HCT116 (cell line): ENCODE measurements around the gene PREB. TPM values are rescaled to one million over a fixed set of nuclear protein-coding genes. Genes with fewer than 3 reads are reported as not detected.

ENCODE experiments used
- ATAC-seq: fragments of 200-7000 bp; cut with Tn5 transposase; 2 replicates; pipeline ENCODE4 v1.9.1; 2020; ENCODE audit warnings: mild to moderate bottlenecking, moderate library complexity
- BruUV-seq: library from RNA; stranded (reverse); fragments of 400-500 nt; replicated peaks from 2 replicates; lab custom pipeline; 2021; lab: Mats Ljungman, UMichigan
- CTCF ChIA-PET: fragments of 300-600 bp; sonication (Branson Sonifier 250); formaldehyde crosslinking; loops from one replicate; lab custom pipeline; 2021; ENCODE audit warnings: antibody characterized with exemption; lab: Charles Lee
- POLR2A ChIA-PET: fragments of 300-600, 350-600 bp; sonication (Branson Sonifier 250); formaldehyde crosslinking; loops from one replicate; lab custom pipeline; 2021; ENCODE audit warnings: antibody characterized with exemption; lab: Charles Lee
- RAD21 ChIA-PET, 2 experiments: fragments of 300-600 bp; sonication (Branson Sonifier 250); formaldehyde crosslinking; loops; one replicate each; lab custom pipeline; 2023; ENCODE audit warnings: low total read pairs in 2 of 2; ENCODE audit not compliant: uncharacterized antibody in 2 of 2, unreplicated experiment in 2 of 2, low non-redundant PET in 1 of 2; lab: Charles Lee
- DNase-seq: peaks from one replicate; pipeline ENCODE4 v3.0.0-alpha.2; 2010; ENCODE audit warnings: low read depth, low spot score
- H2AFZ ChIP-seq: fragments of 200-600 bp; shearing (Covaris generic), sonication (generic); 2 replicates; pipeline ENCODE4 v1.6.1; 2017; ENCODE audit warnings: low read depth, mixed run types, mixed read lengths, antibody characterized with exemption, low read length; ENCODE audit not compliant: poor library complexity, severe bottlenecking
- H3K27ac ChIP-seq: 2 replicates; pipeline ENCODE4 v1.5.1; 2012; ENCODE audit warnings: low read depth, low read length
- H3K27me3 ChIP-seq: fragments of 200-600 bp; sonication (generic); 2 replicates; pipeline ENCODE4 v1.6.1; 2016; ENCODE audit warnings: mixed run types, low read length, mixed read lengths; ENCODE audit not compliant: insufficient read depth
- H3K36me3 ChIP-seq, 2 experiments: fragments of 200-500 bp in 1 of 2; fragments of 200-600 bp in 1 of 2; sonication (Bioruptor generic) in 1 of 2; sonication (generic) in 1 of 2; 2 replicates each; pipeline versions ENCODE4 v1.5.1 to v1.6.1; 2014 to 2016; ENCODE audit warnings: low read length in 2 of 2, inconsistent platforms in 1 of 2, mixed read lengths in 1 of 2, mixed run types in 1 of 2; ENCODE audit not compliant: insufficient read depth in 2 of 2, control insufficient read depth in 1 of 2
- H3K4me1 ChIP-seq, 2 experiments: fragments of 200-600 bp in 1 of 2; sonication (generic) in 1 of 2; 2 replicates each; pipeline versions ENCODE4 v1.5.1 to v1.6.1; 2012 to 2017; ENCODE audit warnings: low read length in 2 of 2, inconsistent platforms in 1 of 2, mild to moderate bottlenecking in 1 of 2, mixed read lengths in 1 of 2, mixed run types in 1 of 2, moderate library complexity in 1 of 2; ENCODE audit not compliant: insufficient read depth in 2 of 2, control insufficient read depth in 1 of 2
- H3K4me2 ChIP-seq: fragments of 200-600 bp; sonication (generic); 2 replicates; pipeline ENCODE4 v1.6.1; 2017; ENCODE audit warnings: mixed run types, low read length, mixed read lengths
- H3K4me3 ChIP-seq, 2 experiments: fragments of 200-600 bp in 1 of 2; sonication (generic) in 1 of 2; replicated peaks in 1 of 2; 2 replicates each; pipeline ENCODE4 v1.5.1; 2011 to 2016; ENCODE audit warnings: low read length in 2 of 2, control low read depth in 1 of 2, low read depth in 1 of 2, mild to moderate bottlenecking in 1 of 2, mixed read lengths in 1 of 2, mixed run types in 1 of 2
- H3K79me2 ChIP-seq: fragments of 200-600 bp; sonication (generic); 2 replicates; pipeline ENCODE4 v1.6.1; 2017; ENCODE audit warnings: mild to moderate bottlenecking, mixed run types, low read length, moderate library complexity, mixed read lengths; ENCODE audit not compliant: insufficient read depth
- H3K9ac ChIP-seq: fragments of 200-600 bp; sonication (generic); 2 replicates; pipeline ENCODE4 v1.6.1; 2016; ENCODE audit warnings: low read length, mixed read lengths
- H3K9me2 ChIP-seq: fragments of 200-600 bp; sonication (generic), shearing (Covaris generic); 2 replicates; pipeline ENCODE4 v1.6.1; 2017; ENCODE audit warnings: mixed run types, mild to moderate bottlenecking, moderate library complexity; ENCODE audit not compliant: insufficient read depth
- H3K9me3 ChIP-seq, 2 experiments: fragments of 200-500 bp in 1 of 2; fragments of 200-600 bp in 1 of 2; sonication (Bioruptor generic) in 1 of 2; sonication (generic) in 1 of 2; 2 replicates each; pipeline ENCODE4 v1.6.1; 2014 to 2017; ENCODE audit warnings: low read length in 2 of 2, mixed read lengths in 2 of 2, inconsistent platforms in 1 of 2, low read depth in 1 of 2, mild to moderate bottlenecking in 1 of 2, mixed run types in 1 of 2, moderate library complexity in 1 of 2; ENCODE audit not compliant: control insufficient read depth in 1 of 2, insufficient read depth in 1 of 2
- H4K20me1 ChIP-seq: fragments of 200-600 bp; sonication (generic), shearing (Covaris generic); 2 replicates; pipeline ENCODE4 v1.6.1; 2017; ENCODE audit warnings: mixed run types, mild to moderate bottlenecking, moderate library complexity; ENCODE audit not compliant: insufficient read depth
- CBX3 ChIP-seq: IDR thresholded peaks from 2 replicates; pipeline ENCODE4 v1.6.1; 2012; ENCODE audit warnings: low read depth
- CEBPB ChIP-seq: IDR thresholded peaks from 2 replicates; pipeline ENCODE4 v1.6.1; 2012; ENCODE audit warnings: low read depth
- CTCF ChIP-seq, 3 experiments: fragments of 200-600 bp in 1 of 3; sonication (generic) in 1 of 3; IDR thresholded peaks in 2 of 3; conservative IDR thresholded peaks in 1 of 3; 2 replicates each; pipeline ENCODE4 v1.5.1; 2012 to 2017; ENCODE audit warnings: low read depth in 2 of 3, low read length in 2 of 3, antibody characterized with exemption in 1 of 3, borderline replicate concordance in 1 of 3, control low read depth in 1 of 3, mild to moderate bottlenecking in 1 of 3, mixed read lengths in 1 of 3, mixed run types in 1 of 3, moderate library complexity in 1 of 3; ENCODE audit not compliant: insufficient read depth in 1 of 3
- EGR1 ChIP-seq: IDR thresholded peaks from 2 replicates; pipeline ENCODE4 v1.6.1; 2012; ENCODE audit warnings: low read depth
- FOSL1 ChIP-seq: IDR thresholded peaks from 2 replicates; pipeline ENCODE4 v1.6.1; 2012; ENCODE audit warnings: low read depth
- JUND ChIP-seq: IDR thresholded peaks from 2 replicates; pipeline ENCODE4 v1.6.1; 2012
- POLR2A ChIP-seq: IDR thresholded peaks from 2 replicates; pipeline ENCODE4 v1.7.0; 2011; ENCODE audit warnings: borderline replicate concordance; ENCODE audit not compliant: insufficient read depth, insufficient read length; ENCODE audit errors: extremely low read depth
- POLR2AphosphoS5 ChIP-seq: IDR thresholded peaks from 2 replicates; pipeline ENCODE4 v1.6.1; 2011; ENCODE audit warnings: mild to moderate bottlenecking, low read depth, low read length, moderate library complexity
- RAD21 ChIP-seq: IDR thresholded peaks from 2 replicates; pipeline ENCODE4 v1.6.1; 2012; ENCODE audit warnings: low read depth, mild to moderate bottlenecking
- REST ChIP-seq: IDR thresholded peaks from 2 replicates; pipeline ENCODE4 v1.6.1; 2012; ENCODE audit warnings: low read depth
- SP1 ChIP-seq: IDR thresholded peaks from 2 replicates; pipeline ENCODE4 v1.6.1; 2012; ENCODE audit warnings: low read depth
- SRF ChIP-seq: IDR thresholded peaks from 2 replicates; pipeline ENCODE4 v1.6.1; 2012; ENCODE audit warnings: low read depth
- TCF7L2 ChIP-seq: IDR thresholded peaks from 2 replicates; pipeline ENCODE4 v1.7.0; 2011; ENCODE audit warnings: borderline replicate concordance, inconsistent platforms; ENCODE audit not compliant: insufficient read depth, insufficient read length; ENCODE audit errors: extremely low read depth
- YY1 ChIP-seq: IDR thresholded peaks from 2 replicates; pipeline ENCODE4 v1.6.1; 2011; ENCODE audit warnings: low read length, low read depth, moderate library complexity, mild to moderate bottlenecking; ENCODE audit not compliant: insufficient replicate concordance; ENCODE audit errors: extremely low read depth
- ZFX ChIP-seq: fragments of 450-650 bp; IDR thresholded peaks from 2 replicates; pipeline ENCODE4 v1.6.1; 2017
- intact Hi-C: fragments of 100-400 bp; cut with micrococcal nuclease; formaldehyde crosslinking; loops from 2 replicates; pipeline ENCODE4 v1.10.0; 2022
- total RNA-seq: library from RNA; stranded (reverse); gene quantifications from one replicate; pipeline ENCODE4 v1.2.1, GENCODE V29; 2021; ENCODE audit not compliant: unreplicated experiment
- TF ChIP-seq, protein P1 (sequence below): IDR thresholded peaks from 2 replicates; pipeline ENCODE4 v1.6.1; 2012
- TF ChIP-seq, protein P2 (sequence below): IDR thresholded peaks from 2 replicates; pipeline ENCODE4 v1.6.1; 2012

PREB gene
- total RNA-seq, 1 experiment from 2014 or later: 54.2 TPM

GRCh38 chr2:27123302-27124150 is 10.9 kb downstream of the PREB start, which contains the start of gene ABHD1:
TSS of gene ABHD1 (plus strand) at chr2:27123815. CDS start at chr2:27123949, 134 bp downstream.
- Histone ChIP-seq H2AFZ (no peak within 1 kb of the TSS), H3K36me3 (no peaks in the 10 kb centered on the region), H4K20me1 (no peaks in the 10 kb centered on the region), H3K79me2 (no peaks in the 10 kb centered on the region), H3K9me3 (no peaks in the 10 kb centered on the region), H3K9ac (no peak within 1 kb of the TSS), H3K4me1 (peaks cover 0 to 7% of the 10 kb centered on the region in 2 experiments; a peak in 2 of 4 replicates), H3K27me3 (no peaks in the 10 kb centered on the region), H3K9me2 (no peaks in the 10 kb centered on the region), H3K4me2 (no peak within 1 kb of the TSS), H3K27ac (no peak within 1 kb of the TSS), H3K4me3 (no peak within 1 kb of the TSS)
- POLR2A ChIA-PET: no interaction called here
- TF ChIP-seq, protein P1, sequence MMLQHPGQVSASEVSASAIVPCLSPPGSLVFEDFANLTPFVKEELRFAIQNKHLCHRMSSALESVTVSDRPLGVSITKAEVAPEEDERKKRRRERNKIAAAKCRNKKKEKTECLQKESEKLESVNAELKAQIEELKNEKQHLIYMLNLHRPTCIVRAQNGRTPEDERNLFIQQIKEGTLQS: no peak
- TF ChIP-seq CTCF (IDR thresholded peaks at IDR 0.05 in 2 of 3, conservative IDR thresholded peaks at IDR 0.05 in 1 of 3; ENCODE audit: borderline replicate concordance in 1 of 3, insufficient read depth in 1 of 3, low read depth in 2 of 3, low read length in 2 of 3) (no peak), ZFX (no peak), CEBPB (no peak), SRF (no peak), EGR1 (no peak), SP1 (no peak), REST (no peak), CBX3 (no peak), POLR2AphosphoS5 (no peak), JUND (no peak), POLR2A (no peak), RAD21 (no peak), FOSL1 (no peak), TCF7L2 (no peak), YY1 (no peak)
- TF ChIP-seq, protein P2, sequence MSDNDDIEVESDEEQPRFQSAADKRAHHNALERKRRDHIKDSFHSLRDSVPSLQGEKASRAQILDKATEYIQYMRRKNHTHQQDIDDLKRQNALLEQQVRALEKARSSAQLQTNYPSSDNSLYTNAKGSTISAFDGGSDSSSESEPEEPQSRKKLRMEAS: no peak
- no TSS peak for BruUV-seq
- DNase-seq (no peak), ATAC-seq (no peak)
- CTCF ChIA-PET: no interaction called here
- intact Hi-C loops: no loop called here
- RAD21 ChIA-PET: no interaction called here
